HAP-1 (cell line): ENCODE data around the gene DLG2.

Source experiments
- DNase-seq, 2 experiments: peaks; one replicate each; pipeline ENCODE4 v3.0.0-alpha.2; 2016 to 2020; ENCODE audit warnings: low spot score in 2 of 2
- H3K27me3 ChIP-seq: fragments of 250-450 bp; sonication (Bioruptor Pico); 2 replicates; pipeline ENCODE4 v1.5.1; 2020; ENCODE audit warnings: low read depth, mild to moderate bottlenecking, moderate library complexity
- H3K36me3 ChIP-seq: fragments of 250-450 bp; sonication (Bioruptor Pico); replicated peaks from 2 replicates; pipeline ENCODE4 v1.5.1; 2020; ENCODE audit warnings: mild to moderate bottlenecking
- H3K4me1 ChIP-seq: fragments of 250-450 bp; sonication (Bioruptor Pico); 2 replicates; pipeline ENCODE4 v1.5.1; 2020; ENCODE audit warnings: mild to moderate bottlenecking
- H3K4me3 ChIP-seq: fragments of 250-450 bp; sonication (Bioruptor Pico); 2 replicates; pipeline ENCODE4 v1.5.1; 2020; ENCODE audit warnings: mild to moderate bottlenecking, moderate library complexity
- H3K9me3 ChIP-seq: fragments of 250-450 bp; sonication (Bioruptor Pico); 2 replicates; pipeline ENCODE4 v1.5.1; 2020; ENCODE audit warnings: mild to moderate bottlenecking, moderate library complexity
- in situ Hi-C: fragments of 300-500 bp; cut with MboI; formaldehyde crosslinking; loops from 3 replicates; pipeline ENCODE4 v1.14.3; 2020; ENCODE audit warnings: low sequenced_read_pairs, inconsistent platforms, mixed read lengths

The DLG2 gene

GRCh38 chr11:83713708-83714107, 1913.4 kb downstream of the DLG2 start:
- Histone ChIP-seq H3K27me3 (no peaks in the 10 kb centered on the region), H3K36me3 (no peaks in the 10 kb centered on the region), H3K4me1 (no peaks in the 10 kb centered on the region), H3K9me3 (no peaks in the 10 kb centered on the region), H3K4me3 (no peak overlapping the region)
- DNase-seq, result no peak
- in situ Hi-C loops, result no loop called here

DNA sequence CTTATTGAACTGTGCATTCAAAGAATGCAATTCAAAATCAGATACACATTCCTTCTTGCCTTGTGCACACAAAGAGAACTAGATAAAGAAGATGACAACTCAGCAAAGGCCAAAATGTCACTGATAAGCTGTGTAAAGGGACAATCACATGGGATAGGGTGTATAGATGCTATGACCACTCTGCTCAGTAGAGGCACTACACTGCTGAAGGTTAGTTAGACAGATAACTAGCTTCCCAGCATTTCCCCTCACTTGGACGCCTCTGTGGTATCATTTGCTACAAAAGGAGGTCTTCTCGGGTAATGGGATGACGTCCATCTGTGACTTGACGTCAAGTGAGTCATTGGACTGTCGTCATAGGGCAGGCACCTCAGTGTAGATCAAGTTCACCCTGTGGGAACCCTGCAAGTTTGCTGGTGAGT, 1916.0 kb downstream of the DLG2 start:
- no peaks in the 10 kb centered on the region for H3K9me3 ChIP-seq
- in situ Hi-C loops, result no loop called here
- H3K27me3 ChIP-seq, result no peaks in the 10 kb centered on the region
- no peak overlapping the region for H3K4me3 ChIP-seq
- no peaks in the 10 kb centered on the region for H3K4me1 ChIP-seq
- H3K36me3 ChIP-seq, result no peaks in the 10 kb centered on the region
- no peak for DNase-seq

DNA sequence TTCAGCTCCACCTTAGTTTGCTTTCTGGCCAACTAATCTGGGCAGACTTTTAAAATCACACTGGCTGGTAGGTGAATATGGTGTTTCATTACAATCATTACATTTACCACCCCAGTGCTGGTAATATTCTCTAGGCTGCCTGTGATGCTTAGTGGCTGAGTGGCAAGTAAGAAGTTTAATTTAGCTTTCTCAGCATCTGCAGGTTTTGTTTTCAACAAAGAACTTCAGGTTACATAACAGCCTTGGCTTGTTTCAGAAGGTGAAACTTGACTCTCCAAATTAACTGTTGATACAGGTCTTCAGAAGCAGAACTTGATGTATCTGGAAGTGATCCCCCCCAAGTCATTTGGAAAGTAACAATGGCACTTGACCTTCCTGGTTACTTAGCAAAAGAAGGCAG, 1917.7 kb downstream of the DLG2 start:
- Histone ChIP-seq H3K4me1 (no peaks in the 10 kb centered on the region), H3K9me3 (no peaks in the 10 kb centered on the region), H3K27me3 (no peaks in the 10 kb centered on the region), H3K4me3 (no peak overlapping the region), H3K36me3 (no peaks in the 10 kb centered on the region)
- no peak for DNase-seq
- in situ Hi-C loops, result no loop called here

DNA sequence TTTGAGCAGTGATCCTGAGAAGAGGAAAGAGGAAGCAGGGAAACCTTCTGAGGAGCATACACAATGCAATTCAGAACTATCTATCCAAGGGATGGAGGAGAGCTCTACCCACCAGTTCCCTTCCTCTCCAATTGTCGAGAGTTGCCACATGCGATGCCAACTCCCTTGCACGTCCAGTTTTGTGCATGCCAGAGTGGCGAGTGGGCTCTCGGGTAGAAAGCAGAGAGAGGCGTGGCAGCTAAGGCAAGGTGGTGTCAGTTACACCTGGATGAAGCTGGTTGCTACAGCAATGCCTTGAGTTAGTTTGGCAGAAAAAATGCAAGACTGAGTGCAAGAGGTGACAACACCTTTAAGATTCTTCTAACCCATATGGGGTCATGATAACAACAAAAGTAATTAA, 1920.6 kb downstream of the DLG2 start:
- H3K4me3 ChIP-seq, result no peak overlapping the region
- H3K36me3 ChIP-seq, result no peaks in the 10 kb centered on the region
- in situ Hi-C loops, result no loop called here
- DNase-seq, result no peak
- no peaks in the 10 kb centered on the region for H3K4me1 ChIP-seq
- no peaks in the 10 kb centered on the region for H3K27me3 ChIP-seq
- no peaks in the 10 kb centered on the region for H3K9me3 ChIP-seq

- H3K4me1 ChIP-seq, result no peaks in the 10 kb centered on the region
- in situ Hi-C loops, result no loop called here
- no peaks in the 10 kb centered on the region for H3K27me3 ChIP-seq
- no peak overlapping the region for H3K4me3 ChIP-seq
- no peak for DNase-seq
- H3K9me3 ChIP-seq, result no peaks in the 10 kb centered on the region
- H3K36me3 ChIP-seq, result no peaks in the 10 kb centered on the region
Measured at GRCh38 chr11:83702796-83703195, 1924.3 kb downstream of the DLG2 start.

DNA sequence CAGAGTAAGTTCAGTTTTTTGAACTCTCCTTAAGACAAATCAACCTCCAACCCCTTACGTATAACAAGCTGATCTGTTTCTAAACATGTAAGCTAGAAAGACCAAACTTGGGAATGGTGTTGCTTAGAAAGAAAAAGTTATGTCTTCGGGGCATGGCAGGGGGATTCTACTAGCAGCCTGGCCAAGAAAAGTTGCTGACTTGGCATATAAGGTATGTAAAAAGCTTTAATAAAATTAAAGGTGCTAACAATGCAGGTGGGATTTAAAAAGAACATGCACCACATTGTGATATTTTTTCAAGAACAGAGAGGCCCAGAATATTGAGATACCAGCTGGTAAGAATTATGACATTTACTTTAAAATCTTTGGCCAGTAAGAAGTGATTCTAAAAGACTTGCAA, 1929.6 kb downstream of the DLG2 start:
- H3K36me3 ChIP-seq, result no peaks in the 10 kb centered on the region

GRCh38 chr11:83695046-83695445, 1932.1 kb downstream of the DLG2 start:
- Histone ChIP-seq H3K36me3 (no peaks in the 10 kb centered on the region), H3K27me3 (no peaks in the 10 kb centered on the region), H3K4me3 (no peak overlapping the region), H3K9me3 (no peaks in the 10 kb centered on the region), H3K4me1 (no peaks in the 10 kb centered on the region)
- in situ Hi-C loops, result no loop called here
- DNase-seq, result no peak

More for the DNA sequence above, 1929.6 kb downstream of the DLG2 start:
- no peaks in the 10 kb centered on the region for H3K27me3 ChIP-seq
- no peaks in the 10 kb centered on the region for H3K4me1 ChIP-seq
- DNase-seq, result no peak
- no peaks in the 10 kb centered on the region for H3K9me3 ChIP-seq
- no peak overlapping the region for H3K4me3 ChIP-seq
- in situ Hi-C loops, result no loop called here

DNA sequence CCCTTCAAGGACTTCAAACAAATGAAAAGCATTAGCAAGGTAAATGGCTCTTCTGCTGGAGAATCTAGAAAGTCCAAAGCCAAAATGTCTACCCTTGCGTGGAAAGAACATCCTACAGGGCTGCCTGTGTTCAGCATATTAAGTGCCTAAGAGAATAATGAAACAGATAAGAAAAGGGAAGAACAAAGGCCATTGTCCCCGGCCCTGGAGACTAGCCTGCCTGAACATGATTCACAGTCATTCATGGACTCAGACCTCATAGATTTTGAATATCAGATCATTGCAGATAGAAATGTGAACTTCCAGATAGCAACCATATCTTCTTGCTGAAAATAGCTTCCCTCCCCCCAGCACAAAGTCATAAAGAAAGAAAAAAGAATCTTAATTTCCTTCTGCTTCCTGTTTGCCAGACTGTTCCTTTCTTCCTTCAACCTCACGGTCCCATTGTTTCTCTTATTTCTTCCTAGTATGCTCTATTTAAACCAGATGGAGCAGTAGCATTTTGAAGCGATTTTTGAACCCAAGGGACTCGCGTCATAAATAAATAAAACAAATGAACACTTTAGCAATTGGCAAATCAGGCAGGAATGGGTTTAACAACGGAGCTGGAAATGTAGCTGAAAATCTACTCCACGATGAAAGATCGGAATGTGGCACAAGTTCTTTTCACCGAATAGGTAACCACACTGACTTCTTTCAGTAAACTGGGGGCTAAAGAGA, 1932.8 kb downstream of the DLG2 start:
- no peak overlapping the region for H3K4me3 ChIP-seq
- peak in 1 of 2 experiments; percentile 10 for DNase-seq
- no peaks in the 10 kb centered on the region for H3K9me3 ChIP-seq
- H3K36me3 ChIP-seq, result no peaks in the 10 kb centered on the region
- no peaks in the 10 kb centered on the region for H3K4me1 ChIP-seq
- H3K27me3 ChIP-seq, result no peaks in the 10 kb centered on the region
- in situ Hi-C loops, result no loop called here

- in situ Hi-C loops, result no loop called here
- Histone ChIP-seq H3K27me3 (peaks cover 4% of the 10 kb centered on the region; the same call in 1 of the 2 replicates), H3K4me3 (no peak overlapping the region), H3K4me1 (no peaks in the 10 kb centered on the region), H3K9me3 (no peaks in the 10 kb centered on the region), H3K36me3 (no peaks in the 10 kb centered on the region)
- no peak for DNase-seq
Measured at GRCh38 chr11:83693306-83693992, 1933.7 kb downstream of the DLG2 start.

- no peaks in the 10 kb centered on the region for H3K9me3 ChIP-seq
- no peaks in the 10 kb centered on the region for H3K36me3 ChIP-seq
- H3K27me3 ChIP-seq, result peaks cover 4% of the 10 kb centered on the region; the same call in 1 of the 2 replicates
- in situ Hi-C loops, result no loop called here
- H3K4me1 ChIP-seq, result no peaks in the 10 kb centered on the region
- DNase-seq, result no peak
- H3K4me3 ChIP-seq, result no peak overlapping the region
Measured at GRCh38 chr11:83692675-83693074, 1934.5 kb downstream of the DLG2 start.

GRCh38 chr11:83691451-83691950, 1935.6 kb downstream of the DLG2 start:
- no peaks in the 10 kb centered on the region for H3K36me3 ChIP-seq
- H3K27me3 ChIP-seq, result peaks cover 4% of the 10 kb centered on the region; the same call in 1 of the 2 replicates
- no peaks in the 10 kb centered on the region for H3K9me3 ChIP-seq
- H3K4me1 ChIP-seq, result no peaks in the 10 kb centered on the region
- no peak for DNase-seq
- no peak overlapping the region for H3K4me3 ChIP-seq
- in situ Hi-C loops, result no loop called here

DNA sequence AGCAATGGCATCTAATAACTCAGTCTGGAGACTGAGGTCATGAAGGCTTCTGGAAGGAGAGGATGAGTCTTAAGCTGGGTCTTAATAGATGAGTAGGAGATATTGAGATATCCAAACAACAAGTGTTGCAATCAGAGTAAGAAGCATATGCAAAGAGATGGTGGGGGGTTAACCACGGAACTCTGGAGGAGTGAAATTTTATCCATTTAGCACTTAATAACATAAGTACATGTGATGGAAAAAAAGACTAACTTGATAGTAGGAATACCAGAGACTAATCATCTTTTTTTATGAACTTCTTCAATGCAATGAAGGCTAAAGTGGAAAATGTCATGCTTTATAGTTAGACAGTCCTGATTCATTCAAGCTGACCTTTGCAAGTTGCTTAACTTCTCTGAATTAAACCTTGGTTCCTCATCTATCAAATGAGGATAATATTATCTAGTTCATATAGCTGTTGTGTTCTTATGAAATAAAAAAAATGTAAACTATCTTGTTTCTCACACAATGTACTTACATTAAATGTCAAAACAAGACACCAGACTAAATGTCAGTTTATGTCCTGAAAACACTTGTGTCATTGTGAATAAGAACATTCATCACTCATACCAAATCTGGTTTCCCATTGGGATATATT, 1937.9 kb downstream of the DLG2 start:
- no peak for DNase-seq
- Histone ChIP-seq H3K4me3 (no peak overlapping the region), H3K9me3 (no peaks in the 10 kb centered on the region), H3K4me1 (no peaks in the 10 kb centered on the region), H3K36me3 (no peaks in the 10 kb centered on the region), H3K27me3 (peaks cover 4% of the 10 kb centered on the region; the same call in 1 of the 2 replicates)
- in situ Hi-C loops, result no loop called here

- no peaks in the 10 kb centered on the region for H3K36me3 ChIP-seq
- peaks cover 4% of the 10 kb centered on the region; the same call in 1 of the 2 replicates for H3K27me3 ChIP-seq
- no peaks in the 10 kb centered on the region for H3K9me3 ChIP-seq
- in situ Hi-C loops, result no loop called here
- no peak overlapping the region for H3K4me3 ChIP-seq
- DNase-seq, result no peak
- H3K4me1 ChIP-seq, result no peaks in the 10 kb centered on the region
Measured at GRCh38 chr11:83687787-83688186, 1939.4 kb downstream of the DLG2 start.

- Histone ChIP-seq H3K4me3 (no peak overlapping the region), H3K27me3 (peaks cover 4% of the 10 kb centered on the region; the same call in 1 of the 2 replicates), H3K4me1 (no peaks in the 10 kb centered on the region), H3K36me3 (no peaks in the 10 kb centered on the region), H3K9me3 (no peaks in the 10 kb centered on the region)
- no peak for DNase-seq
- in situ Hi-C loops, result no loop called here
Measured at GRCh38 chr11:83685730-83686129, 1941.4 kb downstream of the DLG2 start.
